H1 (cell line): ENCODE results near the gene ACAD10. TPM values are rescaled to one million over a fixed set of nuclear protein-coding genes. Genes with fewer than 3 reads are reported as not detected.

Source experiments
- CTCF ChIA-PET: fragments of 300-600 bp; sonication (Branson Sonifier 250); formaldehyde crosslinking; loops from one replicate; lab custom pipeline; 2021; ENCODE audit not compliant: partially characterized antibody; lab: Charles Lee
- POLR2A ChIA-PET: fragments of 300-600 bp; sonication (Branson Sonifier 250); formaldehyde crosslinking; loops from one replicate; lab custom pipeline; 2021; ENCODE audit warnings: inconsistent platforms; ENCODE audit not compliant: partially characterized antibody; lab: Charles Lee
- DNase-seq, 2 experiments: peaks; one replicate each; pipeline versions ENCODE4 v3.0.0 to v3.0.0-alpha.2; 2010 to 2022; ENCODE audit warnings: low spot score in 2 of 2, low read depth in 1 of 2, mixed read lengths in 1 of 2
- FAIRE-seq: peaks from 2 replicates; lab custom pipeline; 2011; peaks lifted over from hg19 to GRCh38; lab: Jason Lieb, UNC
- H2AFZ ChIP-seq: 2 replicates; pipeline ENCODE4 v1.8.1; 2012; ENCODE audit warnings: low read length, inconsistent platforms
- H2AK5ac ChIP-seq: 2 replicates; pipeline ENCODE4 v1.6.1; 2013; ENCODE audit warnings: low read depth, low read length
- H2BK120ac ChIP-seq: replicated peaks from 2 replicates; pipeline ENCODE3; 2013; ENCODE audit warnings: low read depth, low read length, inconsistent platforms
- H2BK12ac ChIP-seq: 2 replicates; pipeline ENCODE4 v1.6.1; 2013; ENCODE audit warnings: low read depth, low read length
- H2BK15ac ChIP-seq: 2 replicates; pipeline ENCODE4 v1.6.1; 2013; ENCODE audit warnings: low read length
- H2BK20ac ChIP-seq: 2 replicates; pipeline ENCODE4 v1.6.1; 2013; ENCODE audit warnings: low read length
- H2BK5ac ChIP-seq: 2 replicates; pipeline ENCODE4 v1.6.1; 2013; ENCODE audit warnings: low read depth, low read length
- H3K14ac ChIP-seq: 2 replicates; pipeline ENCODE4 v1.6.1; 2013; ENCODE audit warnings: inconsistent platforms; ENCODE audit not compliant: insufficient read length
- H3K18ac ChIP-seq: 2 replicates; pipeline ENCODE4 v1.6.1; 2013; ENCODE audit warnings: low read length; ENCODE audit errors: extremely low read depth
- H3K23ac ChIP-seq: 2 replicates; pipeline ENCODE4 v1.6.1; 2013; ENCODE audit warnings: inconsistent platforms; ENCODE audit not compliant: insufficient read length
- H3K23me2 ChIP-seq: 2 replicates; pipeline ENCODE4 v1.6.1; 2013; ENCODE audit warnings: low read depth, low read length
- H3K27ac ChIP-seq: 2 replicates; pipeline ENCODE4 v1.6.1; 2011; ENCODE audit warnings: low read depth, low read length, inconsistent platforms
- H3K27me3 ChIP-seq, 4 experiments: replicated peaks in 1 of 4; 1 replicate in 1 of 4; 2 replicates in 3 of 4; pipeline versions ENCODE4 v1.6.1 to v1.8.1; 2011 to 2013; ENCODE audit warnings: low read length in 3 of 4, mild to moderate bottlenecking in 3 of 4, inconsistent platforms in 2 of 4, mixed read lengths in 2 of 4, moderate library complexity in 1 of 4; ENCODE audit not compliant: control insufficient read depth in 3 of 4, insufficient read depth in 3 of 4; ENCODE audit errors: extremely low read depth in 1 of 4
- H3K36me3 ChIP-seq, 4 experiments: 2 replicates each; pipeline versions ENCODE4 v1.6.1 to v1.8.1; 2011 to 2013; ENCODE audit warnings: mild to moderate bottlenecking in 4 of 4, low read length in 3 of 4, moderate library complexity in 2 of 4, control low read depth in 1 of 4, inconsistent platforms in 1 of 4; ENCODE audit not compliant: insufficient read depth in 4 of 4, control insufficient read depth in 2 of 4
- H3K4ac ChIP-seq: replicated peaks from 2 replicates; pipeline ENCODE3; 2013; ENCODE audit warnings: low read length, low read depth, mixed read lengths, inconsistent platforms; ENCODE audit not compliant: insufficient read length
- H3K4me1 ChIP-seq, 4 experiments: replicated peaks in 1 of 4; 1 replicate in 1 of 4; 2 replicates in 3 of 4; pipeline versions ENCODE4 v1.6.1 to v1.8.1; 2011 to 2013; ENCODE audit warnings: low read length in 3 of 4, inconsistent platforms in 2 of 4, mixed read lengths in 1 of 4; ENCODE audit not compliant: insufficient read depth in 4 of 4, control insufficient read depth in 3 of 4
- H3K4me2 ChIP-seq, 2 experiments: 2 replicates each; pipeline versions ENCODE4 v1.6.1 to v1.8.1; 2011 to 2013; ENCODE audit warnings: low read depth in 2 of 2, low read length in 2 of 2, control low read depth in 1 of 2, inconsistent platforms in 1 of 2, mild to moderate bottlenecking in 1 of 2; ENCODE audit not compliant: insufficient read depth in 1 of 2
- H3K4me3 ChIP-seq, 4 experiments: fragments of 200-600, 300-600 bp in 1 of 4; sonication (generic), shearing (Covaris generic), sonication (Bioruptor Twin) in 1 of 4; 2 replicates each; pipeline versions ENCODE4 v1.5.1 to v1.8.1; 2011 to 2016; ENCODE audit warnings: low read length in 4 of 4, low read depth in 3 of 4, control low read depth in 2 of 4, inconsistent platforms in 2 of 4, mild to moderate bottlenecking in 2 of 4, mixed read lengths in 1 of 4, moderate library complexity in 1 of 4; ENCODE audit not compliant: insufficient read depth in 2 of 4; ENCODE audit errors: extremely low read depth in 1 of 4
- H3K56ac ChIP-seq: replicated peaks from 2 replicates; pipeline ENCODE3; 2013; ENCODE audit warnings: low read depth, mild to moderate bottlenecking, mixed read lengths, low read length, inconsistent platforms; ENCODE audit not compliant: insufficient read length
- H3K79me1 ChIP-seq: 2 replicates; pipeline ENCODE4 v1.6.1; 2013; ENCODE audit warnings: low read depth, low read length, control low read depth
- H3K79me2 ChIP-seq, 2 experiments: 2 replicates each; pipeline versions ENCODE4 v1.6.1 to v1.8.1; 2012 to 2013; ENCODE audit warnings: low read length in 2 of 2, mild to moderate bottlenecking in 2 of 2, inconsistent platforms in 1 of 2; ENCODE audit not compliant: insufficient read depth in 2 of 2, control insufficient read depth in 1 of 2
- H3K9ac ChIP-seq, 4 experiments: replicated peaks in 1 of 4; 1 replicate in 1 of 4; 2 replicates in 3 of 4; pipeline versions ENCODE4 v1.6.1 to v1.8.1; 2011 to 2013; ENCODE audit warnings: low read depth in 3 of 4, low read length in 3 of 4, control low read depth in 2 of 4, mild to moderate bottlenecking in 2 of 4, moderate library complexity in 2 of 4, inconsistent platforms in 1 of 4; ENCODE audit errors: extremely low read depth in 1 of 4
- H3K9me3 ChIP-seq, 2 experiments: 2 replicates each; pipeline versions ENCODE4 v1.6.1 to v1.8.1; 2012 to 2013; ENCODE audit warnings: mild to moderate bottlenecking in 2 of 2, moderate library complexity in 2 of 2, control low read depth in 1 of 2, inconsistent platforms in 1 of 2, low read depth in 1 of 2, low read length in 1 of 2, mixed read lengths in 1 of 2; ENCODE audit not compliant: insufficient read depth in 2 of 2
- H4K20me1 ChIP-seq, 2 experiments: replicated peaks in 1 of 2; 2 replicates each; pipeline versions ENCODE3 to v1.8.1; 2011 to 2013; ENCODE audit warnings: inconsistent platforms in 2 of 2, low read length in 2 of 2, mild to moderate bottlenecking in 1 of 2; ENCODE audit not compliant: insufficient read depth in 2 of 2, control insufficient read depth in 1 of 2
- H4K5ac ChIP-seq: 2 replicates; pipeline ENCODE4 v1.6.1; 2013; ENCODE audit warnings: low read length, low read depth, mixed read lengths, inconsistent platforms; ENCODE audit not compliant: insufficient read length
- H4K8ac ChIP-seq: 2 replicates; pipeline ENCODE4 v1.8.0; 2013; ENCODE audit warnings: mild to moderate bottlenecking, moderate library complexity, low read length, inconsistent platforms; ENCODE audit not compliant: insufficient read depth; ENCODE audit errors: extremely low read depth
- H4K91ac ChIP-seq: replicated peaks from 2 replicates; pipeline ENCODE3; 2013; ENCODE audit warnings: low read length, mixed read lengths, inconsistent platforms; ENCODE audit not compliant: insufficient read length
- ASH2L ChIP-seq: fragments of 200-600, 300-600 bp; sonication (generic); IDR thresholded peaks from one replicate; pipeline ENCODE4 v1.7.1; 2017; ENCODE audit warnings: low read length
- BACH1 ChIP-seq: IDR thresholded peaks from 2 replicates; pipeline ENCODE4 v1.6.1; 2012; ENCODE audit warnings: low read length, improper control_type of control experiment
- CTBP2 ChIP-seq: IDR thresholded peaks from 2 replicates; pipeline ENCODE4 v1.7.0; 2011; ENCODE audit warnings: borderline replicate concordance, mild to moderate bottlenecking, moderate library complexity, mixed read lengths, low read length; ENCODE audit not compliant: insufficient read depth, insufficient read length
- RFX5 ChIP-seq: IDR thresholded peaks from 2 replicates; pipeline ENCODE4 v1.6.1; 2011; ENCODE audit warnings: low read depth, low read length, improper control_type of control experiment, borderline replicate concordance
- SIX5 ChIP-seq: IDR thresholded peaks from 2 replicates; pipeline ENCODE4 v1.6.1; 2011; ENCODE audit warnings: mild to moderate bottlenecking, low read depth, low read length
- SP1 ChIP-seq: IDR thresholded peaks from 2 replicates; pipeline ENCODE4 v1.6.1; 2011; ENCODE audit warnings: low read depth, low read length
- SP2 ChIP-seq: IDR thresholded peaks from 2 replicates; pipeline ENCODE4 v1.6.1; 2012; ENCODE audit warnings: mild to moderate bottlenecking, low read length, inconsistent platforms
- SP4 ChIP-seq: IDR thresholded peaks from 2 replicates; pipeline ENCODE4 v1.6.1; 2012; ENCODE audit warnings: low read length, inconsistent platforms
- WGBS, 2 experiments: shearing (Covaris generic) in 1 of 2; methylation state at CpG; one replicate each; pipeline versions ENCODE4 v1.1.6 to v1.1.7; 2013 to 2015; ENCODE audit warnings: low lambda C conversion rate in 2 of 2, mixed read lengths in 2 of 2, inconsistent platforms in 1 of 2, low coverage in 1 of 2, missing lambda C conversion rate in 1 of 2; ENCODE audit not compliant: insufficient replicate concordance in 2 of 2, insufficient coverage in 1 of 2, insufficient read length in 1 of 2; ENCODE audit errors: extremely low coverage in 1 of 2, missing lambda C conversion rate in 1 of 2; 5-methylcytosine and 5-hydroxymethylcytosine counted together
- polyA plus RNA-seq, 7 experiments: library from polyadenylated mRNA; depleted of rRNA in 3 of 7; stranded (reverse) in 5 of 7; unstranded in 2 of 7; fragments of >200 nt in 5 of 7; fragments of 200-250 nt in 2 of 7; gene quantifications; 1 replicate in 5 of 7; 2 replicates in 1 of 7; 4 replicates in 1 of 7; pipeline versions ENCODE4 v1.2.1 to v1.2.3, GENCODE V29; 2011 to 2013; ENCODE audit warnings: missing spikeins in 2 of 7, mixed read lengths in 2 of 7
- total RNA-seq: library from RNA; stranded (reverse); fragmentation: NEBNext Ultra II Directional; extraction: Animal tissue kit (Norgen Biotek cat#: 25700); gene quantifications from 2 replicates; pipeline ENCODE4 v1.2.1, GENCODE V29; 2021
- TF ChIP-seq, protein P1 (sequence below): IDR thresholded peaks from 2 replicates; pipeline ENCODE4 v1.6.1; 2012; ENCODE audit warnings: low read length, inconsistent platforms

ACAD10 gene
- total and polyA plus RNA-seq, 2 of the 8 experiments (the other 6 are each of a cell fraction or from before 2014, with no cell fraction given): 17.3 to 23.3 TPM

DNA sequence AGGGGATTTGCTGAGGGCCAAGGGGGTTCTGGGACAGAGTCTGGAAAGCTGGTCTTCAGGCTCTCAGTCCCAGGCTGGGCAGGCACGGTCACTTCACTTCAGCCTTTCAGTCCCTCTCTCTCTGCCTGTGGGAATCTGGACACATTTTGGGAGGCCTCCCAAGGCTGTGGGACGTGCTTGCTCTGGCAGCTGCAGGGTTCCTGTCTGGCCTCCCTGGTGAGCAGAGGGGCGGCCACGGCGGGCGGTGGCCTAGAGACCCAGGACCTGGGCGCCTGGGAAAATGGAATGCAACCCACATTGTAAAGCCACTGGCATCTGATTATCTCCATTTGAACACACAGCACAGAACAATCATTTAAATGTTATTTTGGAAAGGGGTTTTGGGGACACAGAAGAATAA, 70.8 kb downstream of the ACAD10 start:
- peaks cover 0 to 10% (median 6%) of the 10 kb centered on the region in 4 experiments; a peak in 2 of 7 replicates for H3K4me1 ChIP-seq
- no peaks in the 10 kb centered on the region for H3K23me2 ChIP-seq
- H2BK5ac ChIP-seq: no peak overlapping the region
- no peak overlapping the region for H3K23ac ChIP-seq
- no peaks in the 10 kb centered on the region for H3K9me3 ChIP-seq
- ChIA-PET POLR2A (interaction anchor here (1.1 to 4.5 kb wide), 3 partner anchors 11 to 56 kb away, joined by 4 to 18 read pairs (median 8); partner anchors contain the start of gene ALDH2), CTCF (interaction anchor here (0.5 to 9.1 kb wide), 6 partner anchors 9 to 371 kb away, joined by 3 to 165 read pairs (median 4); no protein-coding TSS in a partner anchor)
- no peak overlapping the region for H4K91ac ChIP-seq
- no peak overlapping the region for H3K18ac ChIP-seq
- H3K56ac ChIP-seq: no peak overlapping the region
- no peak overlapping the region for H3K9ac ChIP-seq
- H3K79me2 ChIP-seq: no peaks in the 10 kb centered on the region
- no peaks in the 10 kb centered on the region for H3K79me1 ChIP-seq
- no peaks in the 10 kb centered on the region for H3K27me3 ChIP-seq
- H2BK12ac ChIP-seq: no peak overlapping the region
- FAIRE-seq (no peak), DNase-seq (no peak)
- no peak overlapping the region for H3K27ac ChIP-seq
- no peaks in the 10 kb centered on the region for H3K36me3 ChIP-seq
- peaks cover 0 to 4% of the 10 kb centered on the region in 2 experiments for H4K20me1 ChIP-seq
- H2AFZ ChIP-seq: no peak overlapping the region
- no peak overlapping the region for H3K4me3 ChIP-seq
- H4K5ac ChIP-seq: no peak overlapping the region
- H4K8ac ChIP-seq: 0 out of 2 replicates have a peak overlapping the region, but pooled peaks have one; percentile 23
- 89% methylated on average over 7 of the region's 7 CpGs; no CpG with 5 or more reads in 1 of the 2 experiments for WGBS, 2 experiments
- H3K4me2 ChIP-seq: no peak overlapping the region
- H2BK120ac ChIP-seq: no peak overlapping the region
- no peak overlapping the region for H3K14ac ChIP-seq
- H2AK5ac ChIP-seq: no peak overlapping the region
- no peak overlapping the region for H3K4ac ChIP-seq
- no peak overlapping the region for H2BK15ac ChIP-seq
- no peak overlapping the region for H2BK20ac ChIP-seq
- no peak for TF ChIP-seq SP1
- no peak for TF ChIP-seq ASH2L
- no peak for TF ChIP-seq SP4
- TF ChIP-seq BACH1: no peak
- no peak for TF ChIP-seq RFX5
- no peak for TF ChIP-seq SIX5
- TF ChIP-seq SP2: no peak
- TF ChIP-seq CTBP2: no peak
- TF ChIP-seq, protein P1, sequence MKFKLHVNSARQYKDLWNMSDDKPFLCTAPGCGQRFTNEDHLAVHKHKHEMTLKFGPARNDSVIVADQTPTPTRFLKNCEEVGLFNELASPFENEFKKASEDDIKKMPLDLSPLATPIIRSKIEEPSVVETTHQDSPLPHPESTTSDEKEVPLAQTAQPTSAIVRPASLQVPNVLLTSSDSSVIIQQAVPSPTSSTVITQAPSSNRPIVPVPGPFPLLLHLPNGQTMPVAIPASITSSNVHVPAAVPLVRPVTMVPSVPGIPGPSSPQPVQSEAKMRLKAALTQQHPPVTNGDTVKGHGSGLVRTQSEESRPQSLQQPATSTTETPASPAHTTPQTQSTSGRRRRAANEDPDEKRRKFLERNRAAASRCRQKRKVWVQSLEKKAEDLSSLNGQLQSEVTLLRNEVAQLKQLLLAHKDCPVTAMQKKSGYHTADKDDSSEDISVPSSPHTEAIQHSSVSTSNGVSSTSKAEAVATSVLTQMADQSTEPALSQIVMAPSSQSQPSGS: no peak
